ENCODE results near the gene UPF1.

UPF1 gene

GRCh38 chr19:18850471-18851375 is 19.0 kb downstream of the UPF1 start:
- no peaks in the 10 kb centered on the region for H3K27me3 Mint-ChIP-seq
- peaks cover 56 to 74% of the 10 kb centered on the region in 2 donors for H3K36me3 Mint-ChIP-seq
- DNase-seq: no peak
- peaks cover 37 to 61% of the 10 kb centered on the region in 2 donors for H3K4me1 Mint-ChIP-seq
- H3K9me3 Mint-ChIP-seq: no peaks in the 10 kb centered on the region
- ATAC-seq (replicated peaks): no peak
- H3K27ac Mint-ChIP-seq: peak overlapping the region; percentile 73
- peak overlapping the region in 1 of 2 donors; percentile 21 for H3K4me3 Mint-ChIP-seq

DNA sequence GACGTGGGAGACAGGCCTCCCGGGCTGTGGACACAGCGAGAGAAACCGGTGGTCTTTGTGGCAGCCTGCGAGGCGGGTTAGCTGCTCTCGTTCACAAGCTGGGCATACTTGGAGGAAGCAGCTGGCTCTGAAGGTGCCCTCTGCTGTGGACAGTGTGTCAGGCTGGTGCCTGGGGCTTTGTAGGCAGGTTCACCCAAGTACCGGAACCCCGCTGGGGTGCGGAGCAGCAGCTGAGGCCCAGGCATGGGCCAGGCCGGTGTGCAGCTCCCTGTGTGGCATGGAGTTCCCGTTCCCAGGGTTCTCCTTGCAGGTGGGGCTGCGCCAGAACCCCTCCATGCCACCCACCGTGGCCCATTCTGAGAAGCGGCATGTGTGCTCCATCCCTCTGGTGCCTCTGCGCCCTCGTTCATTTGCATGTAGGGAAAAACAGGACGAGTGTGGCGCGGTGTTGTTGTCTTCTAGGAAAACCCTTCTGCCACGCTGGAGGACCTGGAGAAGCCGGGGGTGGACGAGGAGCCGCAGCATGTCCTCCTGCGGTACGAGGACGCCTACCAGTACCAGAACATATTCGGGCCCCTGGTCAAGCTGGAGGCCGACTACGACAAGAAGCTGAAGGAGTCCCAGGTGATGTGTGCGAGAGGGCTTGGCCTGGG is 20.0 kb downstream of the UPF1 start:
- peak overlapping the region; percentile 14 for H3K27ac Mint-ChIP-seq
- H3K9me3 Mint-ChIP-seq: no peaks in the 10 kb centered on the region
- H3K27me3 Mint-ChIP-seq: no peaks in the 10 kb centered on the region
- no peak for DNase-seq
- no peak for ATAC-seq (replicated peaks)
- H3K36me3 Mint-ChIP-seq: peaks cover 59 to 65% of the 10 kb centered on the region in 2 donors
- H3K4me1 Mint-ChIP-seq: peaks cover 28 to 51% of the 10 kb centered on the region in 2 donors
- H3K4me3 Mint-ChIP-seq: no peak overlapping the region

DNA sequence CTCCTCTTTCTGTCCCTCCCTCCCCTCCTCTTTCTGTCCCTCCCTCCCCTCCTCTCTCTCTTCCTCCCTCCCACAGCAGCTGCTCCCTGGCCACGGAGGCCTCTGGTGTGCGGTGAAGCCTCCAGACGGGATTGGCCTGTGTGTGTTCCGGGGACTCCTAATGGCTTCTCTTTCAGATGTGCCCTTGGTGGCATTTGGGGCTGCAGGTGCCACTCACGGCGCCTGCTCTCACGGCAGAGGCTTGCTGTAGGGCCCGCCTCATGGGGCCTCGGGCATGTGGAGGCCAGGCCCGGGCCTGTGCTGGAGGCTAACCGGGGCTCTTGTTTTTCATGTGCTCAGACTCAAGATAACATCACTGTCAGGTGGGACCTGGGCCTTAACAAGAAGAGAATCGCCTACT is 20.9 kb downstream of the UPF1 start:
- Mint-ChIP-seq H3K27me3 (no peaks in the 10 kb centered on the region), H3K4me3 (no peak overlapping the region), H3K4me1 (peaks cover 22 to 42% of the 10 kb centered on the region in 2 donors), H3K9me3 (no peaks in the 10 kb centered on the region), H3K36me3 (peaks cover 56 to 57% of the 10 kb centered on the region in 2 donors), H3K27ac (peak overlapping the region; percentile 77)
- DNase-seq (no peak), ATAC-seq (replicated peaks) (no peak)

DNA sequence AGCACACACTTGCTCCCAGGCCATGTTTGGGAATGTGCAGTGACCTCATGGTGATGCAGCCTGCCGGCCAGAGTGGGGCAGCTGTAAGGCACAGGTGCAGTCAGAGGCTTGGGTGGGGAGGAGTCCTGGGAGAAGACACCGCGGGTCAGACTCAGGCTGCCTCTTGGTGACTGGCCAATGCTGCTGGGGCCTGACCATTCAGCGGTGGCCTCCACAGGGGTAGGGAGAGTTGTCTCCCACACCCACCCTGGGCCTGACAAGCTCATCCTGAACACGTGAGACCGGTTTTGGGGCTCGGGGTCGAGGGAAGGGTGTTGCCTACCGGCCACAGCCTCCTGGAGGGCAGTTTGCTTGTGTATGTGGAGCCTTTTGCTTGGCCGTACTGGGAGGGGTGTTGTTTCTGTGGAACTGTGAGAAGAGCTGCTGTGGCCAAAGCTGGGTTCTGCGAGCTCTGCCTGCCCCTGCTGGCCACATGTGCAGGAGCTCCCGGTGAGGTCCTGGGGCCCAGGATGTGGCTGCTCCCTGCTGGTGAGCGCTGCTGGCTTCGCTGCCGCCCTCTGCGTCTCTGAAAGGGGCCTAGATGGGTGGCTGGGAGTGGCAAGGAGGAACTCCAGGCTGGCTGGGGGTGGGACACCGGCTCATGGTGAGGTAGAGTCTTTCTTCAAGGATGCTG is 22.1 kb downstream of the UPF1 start:
- no peak for DNase-seq
- Mint-ChIP-seq H3K9me3 (no peaks in the 10 kb centered on the region), H3K27ac (no peak overlapping the region), H3K4me3 (no peak overlapping the region), H3K4me1 (peaks cover 12 to 30% of the 10 kb centered on the region in 2 donors), H3K36me3 (peaks cover 52 to 55% of the 10 kb centered on the region in 2 donors), H3K27me3 (no peaks in the 10 kb centered on the region)
- ATAC-seq (replicated peaks): no peak

DNA sequence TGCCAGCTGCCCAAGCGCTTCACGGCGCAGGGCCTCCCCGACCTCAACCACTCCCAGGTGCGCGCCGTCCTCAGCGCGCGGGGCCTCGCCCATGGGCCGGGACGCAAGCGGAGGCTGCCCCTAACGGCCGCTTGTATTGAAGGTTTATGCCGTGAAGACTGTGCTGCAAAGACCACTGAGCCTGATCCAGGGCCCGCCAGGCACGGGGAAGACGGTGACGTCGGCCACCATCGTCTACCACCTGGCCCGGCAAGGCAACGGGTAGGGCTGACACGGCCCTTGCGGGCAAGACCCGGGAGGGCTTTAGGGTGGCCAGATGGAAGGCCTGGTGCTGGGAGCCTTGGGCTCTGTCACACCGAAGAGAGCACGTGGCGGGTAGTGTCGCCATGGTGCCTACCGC is 23.2 kb downstream of the UPF1 start:
- H3K9me3 Mint-ChIP-seq: no peaks in the 10 kb centered on the region
- H3K4me3 Mint-ChIP-seq: no peak overlapping the region
- H3K27me3 Mint-ChIP-seq: no peaks in the 10 kb centered on the region
- H3K4me1 Mint-ChIP-seq: peaks cover 4 to 19% of the 10 kb centered on the region in 2 donors
- ATAC-seq (replicated peaks): no peak
- peaks cover 46 to 49% of the 10 kb centered on the region in 2 donors for H3K36me3 Mint-ChIP-seq
- DNase-seq: no peak
- H3K27ac Mint-ChIP-seq: no peak overlapping the region

GRCh38 chr19:18855647-18856384 is 24.1 kb downstream of the UPF1 start:
- ATAC-seq (replicated peaks): no peak

DNA sequence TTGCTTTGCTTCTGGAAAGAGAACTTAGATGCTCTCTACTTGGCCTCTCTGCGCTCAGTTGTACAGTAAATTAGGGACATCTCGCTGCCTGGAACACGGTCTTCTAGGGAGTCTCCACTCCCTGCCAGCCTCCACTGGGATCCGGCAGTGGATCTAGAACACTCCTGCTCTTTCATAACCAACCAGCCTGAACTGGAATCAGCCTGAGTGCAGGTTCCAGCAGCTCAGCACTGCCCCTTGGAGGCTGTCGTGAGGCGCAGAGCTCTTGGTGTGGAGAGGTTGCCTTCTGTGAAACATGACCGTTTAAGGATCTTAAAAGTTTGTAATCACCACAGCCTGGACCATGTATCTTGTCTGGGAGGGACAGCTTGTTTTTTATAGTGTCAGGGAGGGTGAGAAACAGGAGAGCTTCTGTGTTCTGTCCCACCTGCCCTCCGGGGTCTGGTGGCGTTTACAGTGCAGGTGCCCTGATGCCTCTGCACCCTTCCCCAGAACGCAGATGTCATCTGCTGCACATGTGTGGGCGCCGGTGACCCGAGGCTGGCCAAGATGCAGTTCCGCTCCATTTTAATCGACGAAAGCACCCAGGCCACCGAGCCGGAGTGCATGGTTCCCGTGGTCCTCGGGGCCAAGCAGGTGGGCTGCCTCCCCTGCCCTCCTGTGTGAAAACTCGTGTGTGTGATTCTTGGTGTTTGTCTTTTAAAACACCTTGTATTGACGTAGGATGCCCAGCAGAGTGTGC is 24.8 kb downstream of the UPF1 start:
- H3K36me3 Mint-ChIP-seq: peaks cover 49 to 54% of the 10 kb centered on the region in 2 donors
- no peak overlapping the region for H3K4me3 Mint-ChIP-seq
- peaks cover 6 to 25% of the 10 kb centered on the region in 2 donors for H3K4me1 Mint-ChIP-seq
- no peaks in the 10 kb centered on the region for H3K27me3 Mint-ChIP-seq
- no peaks in the 10 kb centered on the region for H3K9me3 Mint-ChIP-seq
- ATAC-seq (replicated peaks): no peak
- no peak for DNase-seq
- no peak overlapping the region for H3K27ac Mint-ChIP-seq

More at GRCh38 chr19:18855647-18856384, 24.1 kb downstream of the UPF1 start:
- H3K27me3 Mint-ChIP-seq: no peaks in the 10 kb centered on the region
- no peak overlapping the region for H3K27ac Mint-ChIP-seq
- H3K4me1 Mint-ChIP-seq: peaks cover 2 to 17% of the 10 kb centered on the region in 2 donors
- H3K36me3 Mint-ChIP-seq: peaks cover 45 to 49% of the 10 kb centered on the region in 2 donors
- H3K9me3 Mint-ChIP-seq: no peaks in the 10 kb centered on the region
- H3K4me3 Mint-ChIP-seq: no peak overlapping the region
- no peak for DNase-seq

GRCh38 chr19:18857223-18857622 is 25.5 kb downstream of the UPF1 start:
- Mint-ChIP-seq H3K27me3 (no peaks in the 10 kb centered on the region), H3K9me3 (no peaks in the 10 kb centered on the region), H3K36me3 (peaks cover 52 to 58% of the 10 kb centered on the region in 2 donors), H3K27ac (no peak overlapping the region), H3K4me1 (peaks cover 6 to 26% of the 10 kb centered on the region in 2 donors), H3K4me3 (no peak overlapping the region)
- no peak for DNase-seq
- ATAC-seq (replicated peaks): no peak

DNA sequence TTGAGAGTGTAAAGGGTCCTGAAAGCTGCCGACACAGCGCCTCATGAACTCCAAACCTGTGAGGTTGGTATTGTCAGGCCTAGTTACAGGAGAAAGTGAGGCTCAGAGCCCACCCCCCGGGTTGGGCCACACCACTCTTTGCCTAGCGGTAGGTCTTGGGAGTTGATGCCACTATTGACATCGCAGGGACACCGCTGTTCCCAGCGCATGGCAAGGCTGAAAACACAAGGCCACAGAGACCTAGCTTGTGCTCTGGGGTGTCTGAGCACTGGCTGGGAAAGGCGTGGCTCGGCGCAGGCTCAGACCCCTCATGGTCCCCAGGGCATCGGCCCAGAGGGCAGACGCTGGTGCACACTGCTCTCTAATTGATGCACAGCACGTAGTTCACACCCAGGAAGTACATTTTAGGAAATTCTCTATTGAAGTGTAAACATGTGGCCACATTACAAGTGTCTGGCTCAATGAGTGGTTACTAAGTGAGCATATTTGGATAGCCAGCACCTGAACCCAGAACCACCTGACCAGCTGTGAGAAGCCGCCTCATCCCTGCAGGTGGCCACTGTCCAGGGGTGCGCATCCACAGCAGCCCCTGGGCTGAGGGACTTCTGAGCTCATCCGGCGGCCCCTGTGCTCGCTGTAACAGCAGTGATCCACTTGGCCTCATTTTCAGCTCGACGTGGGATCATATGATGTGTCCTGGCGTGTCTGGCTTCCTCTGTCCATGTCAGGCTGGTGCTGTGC is 27.3 kb downstream of the UPF1 start:
- H3K27me3 Mint-ChIP-seq: no peaks in the 10 kb centered on the region
- ATAC-seq (replicated peaks) (no peak), DNase-seq (no peak)
- no peak overlapping the region for H3K27ac Mint-ChIP-seq
- H3K4me3 Mint-ChIP-seq: no peak overlapping the region
- H3K9me3 Mint-ChIP-seq: no peaks in the 10 kb centered on the region
- peaks cover 6 to 20% of the 10 kb centered on the region in 2 donors for H3K4me1 Mint-ChIP-seq
- H3K36me3 Mint-ChIP-seq: peaks cover 47 to 54% of the 10 kb centered on the region in 2 donors

GRCh38 chr19:18859676-18860301 is 28.0 kb downstream of the UPF1 start:
- H3K9me3 Mint-ChIP-seq: no peaks in the 10 kb centered on the region
- ATAC-seq (replicated peaks) (no peak), DNase-seq (no peak)
- H3K36me3 Mint-ChIP-seq: peaks cover 44 to 52% of the 10 kb centered on the region in 2 donors
- no peaks in the 10 kb centered on the region for H3K27me3 Mint-ChIP-seq
- H3K4me3 Mint-ChIP-seq: no peak overlapping the region
- H3K27ac Mint-ChIP-seq: no peak overlapping the region
- H3K4me1 Mint-ChIP-seq: peaks cover 6 to 20% of the 10 kb centered on the region in 2 donors

DNA sequence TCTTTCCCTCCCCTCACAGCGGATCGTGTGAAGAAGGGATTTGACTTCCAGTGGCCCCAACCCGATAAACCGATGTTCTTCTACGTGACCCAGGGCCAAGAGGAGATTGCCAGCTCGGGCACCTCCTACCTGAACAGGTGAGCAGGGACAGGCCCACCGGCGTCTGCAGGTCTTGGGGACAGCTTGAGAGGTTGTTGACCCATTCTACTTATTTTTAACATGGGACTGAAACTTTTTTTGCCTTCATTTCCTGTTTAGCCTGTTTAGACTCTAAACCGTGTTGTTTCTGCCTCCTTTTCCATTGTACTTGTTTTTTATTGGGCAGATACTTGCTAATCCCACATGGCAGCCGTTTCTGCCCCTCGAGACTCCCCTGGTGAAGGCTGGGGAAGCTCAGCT is 28.5 kb downstream of the UPF1 start:
- H3K27ac Mint-ChIP-seq: no peak overlapping the region

GRCh38 chr19:18860725-18861124 is 29.0 kb downstream of the UPF1 start:
- Mint-ChIP-seq H3K4me1 (peaks cover 6 to 13% of the 10 kb centered on the region in 2 donors), H3K36me3 (peaks cover 37 to 48% of the 10 kb centered on the region in 2 donors), H3K4me3 (no peak overlapping the region), H3K9me3 (no peaks in the 10 kb centered on the region), H3K27me3 (no peaks in the 10 kb centered on the region), H3K27ac (peak overlapping the region; percentile 68)
- ATAC-seq (replicated peaks) (no peak), DNase-seq (no peak)

More for the DNA sequence above, 28.5 kb downstream of the UPF1 start:
- Mint-ChIP-seq H3K4me3 (no peak overlapping the region), H3K9me3 (no peaks in the 10 kb centered on the region), H3K27me3 (no peaks in the 10 kb centered on the region), H3K4me1 (peaks cover 6 to 16% of the 10 kb centered on the region in 2 donors), H3K36me3 (peaks cover 39 to 48% of the 10 kb centered on the region in 2 donors)
- ATAC-seq (replicated peaks) (no peak), DNase-seq (no peak)
